ENCODE data around the gene NHLRC1. TPM values are rescaled to one million over a fixed set of nuclear protein-coding genes. Genes with fewer than 3 reads are reported as not detected.

Gene NHLRC1
- total and polyA plus RNA-seq, 10 of the 15 experiments (the other 5 are each of a cell fraction or from before 2014, with no cell fraction given), result 0.04 to 0.22 (median 0.12) TPM; not detected in 2

DNA sequence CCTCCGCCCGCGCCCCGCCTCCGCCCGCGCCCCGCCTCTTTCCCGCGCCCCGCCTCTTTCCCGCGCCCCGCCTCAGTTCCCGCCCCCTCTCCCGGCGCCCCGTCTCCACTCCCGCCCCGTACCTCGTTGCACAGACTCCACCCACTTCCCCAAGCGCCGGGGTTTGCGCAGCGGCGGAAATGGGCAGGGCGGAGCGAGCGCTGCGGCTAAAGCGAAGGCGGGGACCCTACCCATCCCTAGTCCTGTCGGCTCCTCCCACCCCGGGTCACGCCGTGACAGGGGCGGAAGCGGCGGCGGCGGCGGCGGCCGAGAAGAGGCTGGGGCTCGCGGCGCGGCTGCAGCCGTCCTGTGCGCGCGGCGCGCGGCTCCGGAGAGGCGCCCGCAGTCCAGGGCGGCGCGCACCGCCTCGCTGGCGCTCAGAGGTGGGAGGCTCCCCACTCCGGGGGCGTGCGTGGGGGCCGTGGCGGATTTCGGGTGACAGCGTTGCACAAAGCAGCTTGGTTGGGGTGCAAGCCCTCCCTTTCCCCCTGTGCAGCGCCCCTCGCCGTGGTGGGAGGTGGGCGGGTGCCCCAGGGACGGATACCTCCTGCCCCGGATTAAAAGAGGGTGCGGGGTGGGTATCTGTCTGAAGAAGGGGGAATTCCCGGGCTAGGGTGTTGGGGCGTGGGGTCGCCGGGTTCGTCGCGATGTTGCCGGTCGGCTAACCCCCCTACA lies 32.8 kb upstream of the NHLRC1 start, which contains the start of gene KDM1B (continued):
- no peak for TF ChIP-seq POU2F2 (IDR thresholded peaks at IDR 0.05; ENCODE audit: borderline replicate concordance, low read depth, low read length)
- no peak for TF ChIP-seq CEBPB (IDR thresholded peaks at IDR 0.05; ENCODE audit: borderline replicate concordance in 1 of 2, low read depth in 2 of 2, low read length in 2 of 2)
- peak; percentile 79 for TF ChIP-seq POLR2A (IDR thresholded peaks at IDR 0.05; ENCODE audit: low read depth, low read length)
- TF ChIP-seq, protein P1, sequence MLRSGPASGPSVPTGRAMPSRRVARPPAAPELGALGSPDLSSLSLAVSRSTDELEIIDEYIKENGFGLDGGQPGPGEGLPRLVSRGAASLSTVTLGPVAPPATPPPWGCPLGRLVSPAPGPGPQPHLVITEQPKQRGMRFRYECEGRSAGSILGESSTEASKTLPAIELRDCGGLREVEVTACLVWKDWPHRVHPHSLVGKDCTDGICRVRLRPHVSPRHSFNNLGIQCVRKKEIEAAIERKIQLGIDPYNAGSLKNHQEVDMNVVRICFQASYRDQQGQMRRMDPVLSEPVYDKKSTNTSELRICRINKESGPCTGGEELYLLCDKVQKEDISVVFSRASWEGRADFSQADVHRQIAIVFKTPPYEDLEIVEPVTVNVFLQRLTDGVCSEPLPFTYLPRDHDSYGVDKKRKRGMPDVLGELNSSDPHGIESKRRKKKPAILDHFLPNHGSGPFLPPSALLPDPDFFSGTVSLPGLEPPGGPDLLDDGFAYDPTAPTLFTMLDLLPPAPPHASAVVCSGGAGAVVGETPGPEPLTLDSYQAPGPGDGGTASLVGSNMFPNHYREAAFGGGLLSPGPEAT (IDR thresholded peaks at IDR 0.05; ENCODE audit: low read depth), result no peak
- no peak for TF ChIP-seq BCL11A (IDR thresholded peaks at IDR 0.05; ENCODE audit: low read depth, low read length)
- no peak for TF ChIP-seq FOS (IDR thresholded peaks at IDR 0.05; ENCODE audit: borderline replicate concordance, extremely low read depth, insufficient read length)
- no peak for TF ChIP-seq NBN (IDR thresholded peaks at IDR 0.05)
- no peak for TF ChIP-seq SMAD1 (IDR thresholded peaks at IDR 0.05; ENCODE audit: low read depth, partially characterized antibody)
- peak; percentile 54 for TF ChIP-seq NR2C1 (IDR thresholded peaks at IDR 0.05)
- TF ChIP-seq GATAD2B (conservative IDR thresholded peaks at IDR 0.05; ENCODE audit: low read depth), result peak; percentile 81
- TF ChIP-seq, protein P2, sequence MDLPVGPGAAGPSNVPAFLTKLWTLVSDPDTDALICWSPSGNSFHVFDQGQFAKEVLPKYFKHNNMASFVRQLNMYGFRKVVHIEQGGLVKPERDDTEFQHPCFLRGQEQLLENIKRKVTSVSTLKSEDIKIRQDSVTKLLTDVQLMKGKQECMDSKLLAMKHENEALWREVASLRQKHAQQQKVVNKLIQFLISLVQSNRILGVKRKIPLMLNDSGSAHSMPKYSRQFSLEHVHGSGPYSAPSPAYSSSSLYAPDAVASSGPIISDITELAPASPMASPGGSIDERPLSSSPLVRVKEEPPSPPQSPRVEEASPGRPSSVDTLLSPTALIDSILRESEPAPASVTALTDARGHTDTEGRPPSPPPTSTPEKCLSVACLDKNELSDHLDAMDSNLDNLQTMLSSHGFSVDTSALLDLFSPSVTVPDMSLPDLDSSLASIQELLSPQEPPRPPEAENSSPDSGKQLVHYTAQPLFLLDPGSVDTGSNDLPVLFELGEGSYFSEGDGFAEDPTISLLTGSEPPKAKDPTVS (IDR thresholded peaks at IDR 0.05; ENCODE audit: low read depth, low read length), result no peak
- TF ChIP-seq, protein P3, sequence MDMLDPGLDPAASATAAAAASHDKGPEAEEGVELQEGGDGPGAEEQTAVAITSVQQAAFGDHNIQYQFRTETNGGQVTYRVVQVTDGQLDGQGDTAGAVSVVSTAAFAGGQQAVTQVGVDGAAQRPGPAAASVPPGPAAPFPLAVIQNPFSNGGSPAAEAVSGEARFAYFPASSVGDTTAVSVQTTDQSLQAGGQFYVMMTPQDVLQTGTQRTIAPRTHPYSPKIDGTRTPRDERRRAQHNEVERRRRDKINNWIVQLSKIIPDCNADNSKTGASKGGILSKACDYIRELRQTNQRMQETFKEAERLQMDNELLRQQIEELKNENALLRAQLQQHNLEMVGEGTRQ (IDR thresholded peaks at IDR 0.05; ENCODE audit: borderline replicate concordance, low read depth, low read length), result no peak
- TF ChIP-seq, protein P4, sequence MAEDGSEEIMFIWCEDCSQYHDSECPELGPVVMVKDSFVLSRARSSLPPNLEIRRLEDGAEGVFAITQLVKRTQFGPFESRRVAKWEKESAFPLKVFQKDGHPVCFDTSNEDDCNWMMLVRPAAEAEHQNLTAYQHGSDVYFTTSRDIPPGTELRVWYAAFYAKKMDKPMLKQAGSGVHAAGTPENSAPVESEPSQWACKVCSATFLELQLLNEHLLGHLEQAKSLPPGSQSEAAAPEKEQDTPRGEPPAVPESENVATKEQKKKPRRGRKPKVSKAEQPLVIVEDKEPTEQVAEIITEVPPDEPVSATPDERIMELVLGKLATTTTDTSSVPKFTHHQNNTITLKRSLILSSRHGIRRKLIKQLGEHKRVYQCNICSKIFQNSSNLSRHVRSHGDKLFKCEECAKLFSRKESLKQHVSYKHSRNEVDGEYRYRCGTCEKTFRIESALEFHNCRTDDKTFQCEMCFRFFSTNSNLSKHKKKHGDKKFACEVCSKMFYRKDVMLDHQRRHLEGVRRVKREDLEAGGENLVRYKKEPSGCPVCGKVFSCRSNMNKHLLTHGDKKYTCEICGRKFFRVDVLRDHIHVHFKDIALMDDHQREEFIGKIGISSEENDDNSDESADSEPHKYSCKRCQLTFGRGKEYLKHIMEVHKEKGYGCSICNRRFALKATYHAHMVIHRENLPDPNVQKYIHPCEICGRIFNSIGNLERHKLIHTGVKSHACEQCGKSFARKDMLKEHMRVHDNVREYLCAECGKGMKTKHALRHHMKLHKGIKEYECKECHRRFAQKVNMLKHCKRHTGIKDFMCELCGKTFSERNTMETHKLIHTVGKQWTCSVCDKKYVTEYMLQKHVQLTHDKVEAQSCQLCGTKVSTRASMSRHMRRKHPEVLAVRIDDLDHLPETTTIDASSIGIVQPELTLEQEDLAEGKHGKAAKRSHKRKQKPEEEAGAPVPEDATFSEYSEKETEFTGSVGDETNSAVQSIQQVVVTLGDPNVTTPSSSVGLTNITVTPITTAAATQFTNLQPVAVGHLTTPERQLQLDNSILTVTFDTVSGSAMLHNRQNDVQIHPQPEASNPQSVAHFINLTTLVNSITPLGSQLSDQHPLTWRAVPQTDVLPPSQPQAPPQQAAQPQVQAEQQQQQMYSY (CRISPR knock-in tag; IDR thresholded peaks at IDR 0.05), result no peak
- TF ChIP-seq EED (IDR thresholded peaks at IDR 0.05; ENCODE audit: low read depth), result no peak
- TF ChIP-seq MTA3 (IDR thresholded peaks at IDR 0.05; ENCODE audit: borderline replicate concordance, low read length), result no peak
- no peak for TF ChIP-seq IKZF2 (IDR thresholded peaks at IDR 0.05)
- TF ChIP-seq HDAC2 (IDR thresholded peaks at IDR 0.05), result no peak; the same call in 1 of the 2 replicates
- peak; percentile 59 for TF ChIP-seq HDAC6 (IDR thresholded peaks at IDR 0.05; ENCODE audit: unreplicated experiment)
- TF ChIP-seq TCF3 (IDR thresholded peaks at IDR 0.05; ENCODE audit: borderline replicate concordance, insufficient read depth, low read depth, low read length), result no peak
- TF ChIP-seq ESRRA (IDR thresholded peaks at IDR 0.05; ENCODE audit: low read length), result no peak
- peak; percentile 97 for TF ChIP-seq HDGF (IDR thresholded peaks at IDR 0.05)
- TF ChIP-seq STAT3 (IDR thresholded peaks at IDR 0.05; ENCODE audit: low read depth, low read length), result no peak
- no peak for TF ChIP-seq RAD21 (IDR thresholded peaks at IDR 0.05; ENCODE audit: insufficient read depth, low read depth, low read length)
- TF ChIP-seq MEF2A (IDR thresholded peaks at IDR 0.05; ENCODE audit: insufficient read depth, low read depth, low read length), result no peak
- peak; percentile 70 for TF ChIP-seq NR2F1 (conservative IDR thresholded peaks at IDR 0.05)
- no peak for TF ChIP-seq CBFB (IDR thresholded peaks at IDR 0.05; ENCODE audit: low read depth)

Data from GM12878 (cell line).